ENCODE results near the gene CFAP299.

CFAP299 gene

DNA sequence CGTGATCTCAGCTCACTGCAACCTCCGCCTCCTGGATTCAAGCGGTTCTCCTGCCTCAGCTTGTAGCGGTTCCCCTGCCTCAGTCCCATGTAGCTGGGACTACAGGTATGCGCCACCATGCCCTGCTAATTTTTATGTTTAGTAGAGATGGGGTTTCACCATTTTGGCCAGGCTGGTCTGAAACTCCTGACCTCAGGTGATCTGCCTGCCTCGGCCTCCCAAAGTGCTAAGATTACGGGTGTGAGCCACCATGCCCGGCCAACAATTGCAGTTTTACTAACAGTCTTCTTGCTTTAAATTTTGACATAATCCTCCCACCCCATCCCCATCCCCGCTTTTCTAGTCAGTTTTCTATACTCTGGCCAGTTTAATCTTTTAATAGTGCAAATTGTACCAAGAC, 112.0 kb downstream of the CFAP299 start:
- Histone ChIP-seq H3K79me2 (ENCODE audit: insufficient read depth, low read length) (no peaks in the 10 kb centered on the region), H3F3A (ENCODE audit: low read depth) (no peaks in the 10 kb centered on the region), H3K9me3 (ENCODE audit: insufficient read depth, low read depth, low read length) (no peaks in the 10 kb centered on the region), H3K27me3 (ENCODE audit: insufficient read depth, low read length, poor library complexity, severe bottlenecking) (no peaks in the 10 kb centered on the region), H3K9me2 (replicated peaks; ENCODE audit: low read depth, low read length) (no peaks in the 10 kb centered on the region), H3K4me2 (ENCODE audit: low read depth, low read length, poor library complexity, severe bottlenecking) (no peak overlapping the region), H4K20me1 (ENCODE audit: insufficient read depth, low read length, poor library complexity, severe bottlenecking) (no peaks in the 10 kb centered on the region), H3K4me3 (ENCODE audit: low read length, poor library complexity, severe bottlenecking) (no peak overlapping the region), H3K9ac (ENCODE audit: low read depth, low read length, poor library complexity, severe bottlenecking) (no peak overlapping the region), H3K36me3 (ENCODE audit: insufficient read depth, low read length) (no peaks in the 10 kb centered on the region), H2AFZ (ENCODE audit: low read length) (no peak overlapping the region), H3K4me1 (ENCODE audit: insufficient read depth, low read length, poor library complexity, severe bottlenecking) (no peaks in the 10 kb centered on the region)
- no peak for TF ChIP-seq EZH2phosphoT487 (IDR thresholded peaks at IDR 0.05; ENCODE audit: borderline replicate concordance)
- no peak for TF ChIP-seq CTCF (conservative IDR thresholded peaks at IDR 0.05; ENCODE audit: low read length)

GRCh38 chr4:80448056-80448455, 112.5 kb downstream of the CFAP299 start:
- no peaks in the 10 kb centered on the region for H3F3A ChIP-seq (ENCODE audit: low read depth)
- TF ChIP-seq EZH2phosphoT487 (IDR thresholded peaks at IDR 0.05; ENCODE audit: borderline replicate concordance) (no peak), CTCF (conservative IDR thresholded peaks at IDR 0.05; ENCODE audit: low read length) (no peak)

DNA sequence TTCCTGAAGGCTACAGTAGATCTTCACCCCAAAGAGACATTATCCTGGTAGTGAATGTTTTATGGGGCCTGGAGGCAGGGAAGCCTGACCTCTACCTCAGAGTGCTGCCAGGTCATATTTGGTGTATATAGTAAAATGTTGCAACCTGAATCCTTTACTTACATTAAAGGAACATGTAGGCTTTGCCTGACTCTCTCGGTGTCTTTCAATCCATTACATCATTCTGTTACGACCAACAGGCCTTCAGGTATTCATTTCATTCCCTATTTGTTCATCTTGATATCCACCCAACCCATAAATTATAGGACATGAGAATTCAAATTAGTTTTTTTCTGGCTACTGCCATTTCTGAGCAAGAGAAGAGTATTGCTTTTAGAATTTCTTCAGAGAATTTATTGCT, 116.5 kb downstream of the CFAP299 start:
- TF ChIP-seq EZH2phosphoT487 (IDR thresholded peaks at IDR 0.05; ENCODE audit: borderline replicate concordance) (no peak), CTCF (conservative IDR thresholded peaks at IDR 0.05; ENCODE audit: low read length) (no peak)
- Histone ChIP-seq H3F3A (ENCODE audit: low read depth) (no peaks in the 10 kb centered on the region), H3K4me2 (ENCODE audit: low read depth, low read length, poor library complexity, severe bottlenecking) (no peak overlapping the region), H3K36me3 (ENCODE audit: insufficient read depth, low read length) (no peaks in the 10 kb centered on the region), H3K79me2 (ENCODE audit: insufficient read depth, low read length) (no peaks in the 10 kb centered on the region), H3K9me3 (ENCODE audit: insufficient read depth, low read depth, low read length) (0 out of 2 replicates have a peak, but pooled peaks cover 7% of the 10 kb centered on the region), H2AFZ (ENCODE audit: low read length) (no peak overlapping the region), H3K4me3 (ENCODE audit: low read length, poor library complexity, severe bottlenecking) (no peak overlapping the region), H3K4me1 (ENCODE audit: insufficient read depth, low read length, poor library complexity, severe bottlenecking) (no peaks in the 10 kb centered on the region), H3K27me3 (ENCODE audit: insufficient read depth, low read length, poor library complexity, severe bottlenecking) (no peaks in the 10 kb centered on the region), H3K9ac (ENCODE audit: low read depth, low read length, poor library complexity, severe bottlenecking) (no peak overlapping the region), H3K9me2 (replicated peaks; ENCODE audit: low read depth, low read length) (no peaks in the 10 kb centered on the region), H4K20me1 (ENCODE audit: insufficient read depth, low read length, poor library complexity, severe bottlenecking) (no peaks in the 10 kb centered on the region)

More at GRCh38 chr4:80448056-80448455, 112.5 kb downstream of the CFAP299 start:
- Histone ChIP-seq H3K4me1 (ENCODE audit: insufficient read depth, low read length, poor library complexity, severe bottlenecking) (no peaks in the 10 kb centered on the region), H3K9me3 (ENCODE audit: insufficient read depth, low read depth, low read length) (0 out of 2 replicates have a peak, but pooled peaks cover 5% of the 10 kb centered on the region), H3K4me2 (ENCODE audit: low read depth, low read length, poor library complexity, severe bottlenecking) (no peak overlapping the region), H3K9me2 (replicated peaks; ENCODE audit: low read depth, low read length) (no peaks in the 10 kb centered on the region), H3K27me3 (ENCODE audit: insufficient read depth, low read length, poor library complexity, severe bottlenecking) (no peaks in the 10 kb centered on the region), H3K4me3 (ENCODE audit: low read length, poor library complexity, severe bottlenecking) (no peak overlapping the region), H3K36me3 (ENCODE audit: insufficient read depth, low read length) (no peaks in the 10 kb centered on the region), H4K20me1 (ENCODE audit: insufficient read depth, low read length, poor library complexity, severe bottlenecking) (no peaks in the 10 kb centered on the region), H2AFZ (ENCODE audit: low read length) (no peak overlapping the region), H3K79me2 (ENCODE audit: insufficient read depth, low read length) (no peaks in the 10 kb centered on the region), H3K9ac (ENCODE audit: low read depth, low read length, poor library complexity, severe bottlenecking) (no peak overlapping the region)

Measured in Loucy (cell line).